ENCODE results near the gene SCAMP2.

The SCAMP2 gene

DNA sequence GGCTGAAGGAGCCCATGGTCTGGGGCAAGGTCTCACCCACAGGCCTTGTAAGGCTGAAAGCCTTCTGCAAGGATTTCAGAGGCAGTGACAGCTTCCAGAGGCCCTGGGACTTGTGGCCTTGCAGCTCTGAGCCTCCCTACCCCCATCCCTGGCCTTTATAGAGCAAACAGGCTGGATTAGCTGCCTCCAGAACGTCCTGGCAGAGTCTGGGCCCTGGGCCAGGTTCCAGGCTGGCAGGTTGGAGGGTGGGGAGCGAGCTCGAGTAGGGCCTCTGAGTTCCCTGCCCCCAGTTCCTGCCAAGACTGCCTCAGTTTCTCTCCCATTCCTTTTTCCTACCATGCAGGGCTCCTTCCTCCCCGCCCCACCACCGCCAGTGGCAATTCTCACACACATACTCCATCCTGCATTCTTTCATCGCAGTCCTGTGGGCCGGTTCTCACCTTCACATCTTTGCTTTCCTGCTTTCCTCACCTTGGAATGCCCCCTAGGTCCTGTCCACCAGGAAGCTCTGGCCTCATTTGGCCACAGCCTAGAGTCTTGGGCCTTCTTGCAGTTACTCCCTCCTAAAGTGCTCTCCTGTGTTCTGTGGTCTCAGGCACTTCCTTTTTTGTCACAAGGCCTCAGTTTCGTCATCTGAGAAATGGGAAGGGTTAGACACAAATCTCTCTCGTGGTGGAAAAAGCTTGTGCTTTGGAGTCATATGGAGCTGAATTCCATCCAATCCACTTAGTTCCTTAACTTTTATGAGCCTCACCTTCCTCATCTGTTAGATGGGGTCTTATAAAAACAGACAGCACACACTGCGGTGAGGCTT lies 57.8 kb downstream of the SCAMP2 start:
- DNase-seq: no peak

DNA sequence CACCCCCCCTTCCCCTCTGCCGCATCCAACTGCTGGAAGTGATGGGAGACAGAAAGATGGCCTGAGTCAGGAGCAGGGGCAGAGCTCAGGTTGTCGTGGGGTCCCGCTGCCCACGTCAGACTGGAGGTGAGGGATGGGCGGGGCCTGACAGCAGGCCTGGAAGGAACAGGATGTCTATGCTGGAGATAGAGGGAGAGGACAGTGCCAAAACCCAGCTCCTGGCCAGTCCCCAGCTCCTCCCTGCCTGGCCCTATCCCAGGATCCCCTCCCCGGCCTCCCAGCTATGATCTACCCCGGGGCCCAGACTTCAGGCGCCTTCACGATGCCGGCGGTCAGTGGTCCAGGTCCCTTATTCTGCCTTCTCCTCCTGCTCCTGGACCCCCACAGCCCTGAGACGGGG lies 60.6 kb downstream of the SCAMP2 start, which contains the start of gene LMAN1L:
LMAN1L (plus strand) TSS at position 303 of the 400 bp plus-strand sequence; CDS start at position 323, 20 bp downstream.
- DNase-seq: no peak

DNA sequence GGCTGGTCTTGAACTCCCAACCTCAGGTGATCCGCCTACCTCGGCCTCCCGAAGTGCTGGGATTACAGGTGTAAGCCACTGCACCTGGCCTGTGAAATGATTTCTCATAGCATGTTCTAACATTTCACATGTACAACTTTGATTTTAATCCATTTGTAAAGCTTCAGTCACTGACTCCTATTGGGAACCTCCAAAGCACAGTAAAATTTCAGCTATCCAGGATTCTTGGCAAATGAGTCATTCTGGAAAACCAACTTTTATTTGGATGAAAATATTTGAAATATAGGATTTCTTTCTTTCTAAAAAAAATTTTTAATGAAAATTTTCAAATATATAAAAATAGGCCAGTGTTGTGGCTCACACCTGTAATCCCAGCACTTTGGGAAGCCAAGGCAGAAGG lies 63.2 kb downstream of the SCAMP2 start:
- no peak for DNase-seq

GRCh38 chr15:74809242-74809641 lies 63.9 kb downstream of the SCAMP2 start:
- no peak for DNase-seq

DNA sequence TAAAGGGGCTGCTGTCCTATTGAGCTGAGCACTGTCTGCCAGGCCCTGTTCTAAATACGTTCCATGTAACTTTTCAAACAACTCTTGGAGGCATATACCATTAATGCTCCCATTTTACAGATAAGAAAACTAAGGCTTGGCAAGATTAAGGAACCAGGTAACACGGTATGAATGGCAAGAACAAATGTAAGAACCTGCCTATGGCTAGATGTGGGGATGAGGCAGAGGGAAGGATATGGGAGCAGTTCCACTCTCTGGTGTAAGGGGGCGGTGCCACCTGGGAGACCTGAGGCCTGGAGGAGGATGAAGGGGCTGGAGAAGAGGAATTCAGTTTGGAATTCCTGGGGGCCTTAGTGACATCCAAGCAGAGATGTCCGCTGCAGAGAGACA lies 64.3 kb downstream of the SCAMP2 start:
- no peak for DNase-seq

DNA sequence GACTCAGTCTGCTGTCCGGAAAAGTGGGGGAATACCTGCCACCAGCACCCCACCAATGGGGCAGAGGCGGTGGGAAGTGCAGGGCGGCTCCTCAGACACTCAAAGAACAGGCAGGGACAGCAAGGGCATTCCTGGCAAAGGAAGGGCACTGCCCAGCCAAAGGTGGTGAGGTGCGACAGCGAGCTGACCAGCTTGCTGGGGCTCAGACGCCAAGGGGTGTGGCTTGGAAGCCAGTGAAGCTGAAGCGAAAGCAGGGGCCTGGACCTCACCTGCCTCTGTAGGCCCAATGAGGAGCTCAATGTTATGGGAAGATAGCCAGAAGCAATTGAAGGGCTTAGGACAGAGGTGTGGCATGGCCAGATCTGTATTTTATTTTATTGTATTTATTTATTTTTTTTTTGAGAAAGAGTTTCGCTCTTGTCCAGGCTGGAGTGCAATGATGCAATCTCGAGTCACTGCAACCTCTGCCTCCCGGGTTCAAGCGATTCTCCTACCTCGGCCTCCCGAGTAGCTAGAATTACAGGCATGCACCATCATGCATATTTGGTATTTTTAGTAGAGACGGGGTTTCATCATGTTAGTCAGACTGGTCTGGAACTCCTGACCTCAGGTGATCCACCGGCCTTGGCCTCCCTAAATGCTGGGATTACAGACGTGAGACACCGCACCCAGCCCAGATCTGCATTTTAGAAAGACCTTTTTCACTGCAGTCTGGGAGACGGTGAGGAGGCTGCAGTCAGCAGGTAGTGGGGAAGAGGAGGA lies 64.9 kb downstream of the SCAMP2 start:
- DNase-seq: no peak

GRCh38 chr15:74807282-74807681 lies 65.9 kb downstream of the SCAMP2 start:
- no peak for DNase-seq

GRCh38 chr15:74804935-74805334 lies 68.2 kb downstream of the SCAMP2 start:
- DNase-seq: no peak

DNA sequence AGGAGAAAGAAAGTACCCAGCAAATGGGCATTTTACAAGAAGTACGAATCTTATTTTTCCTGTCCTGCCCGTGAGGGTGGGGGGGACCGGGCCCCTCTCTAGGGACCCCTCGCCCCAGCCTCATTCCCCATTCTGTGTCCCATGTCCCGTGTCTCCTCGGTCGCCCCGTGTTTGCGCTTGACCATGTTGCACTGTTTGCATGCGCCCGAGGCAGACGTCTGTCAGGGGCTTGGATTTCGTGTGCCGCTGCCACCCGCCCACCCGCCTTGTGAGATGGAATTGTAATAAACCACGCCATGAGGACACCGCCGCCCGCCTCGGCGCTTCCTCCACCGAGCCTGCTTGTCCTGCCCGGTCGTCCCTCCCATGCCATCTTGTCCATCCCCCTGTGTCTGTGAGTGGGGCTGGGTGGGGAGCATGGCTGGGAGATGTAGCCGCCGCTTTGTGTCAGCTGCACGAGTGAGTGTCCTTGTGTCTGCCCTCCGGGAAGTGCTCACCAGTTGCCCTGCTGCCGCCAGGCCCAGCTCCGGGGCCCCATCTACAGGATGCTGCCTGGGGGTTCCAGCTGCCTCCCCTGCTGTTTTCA lies 70.2 kb downstream of the SCAMP2 start:
- no peak for DNase-seq

DNA sequence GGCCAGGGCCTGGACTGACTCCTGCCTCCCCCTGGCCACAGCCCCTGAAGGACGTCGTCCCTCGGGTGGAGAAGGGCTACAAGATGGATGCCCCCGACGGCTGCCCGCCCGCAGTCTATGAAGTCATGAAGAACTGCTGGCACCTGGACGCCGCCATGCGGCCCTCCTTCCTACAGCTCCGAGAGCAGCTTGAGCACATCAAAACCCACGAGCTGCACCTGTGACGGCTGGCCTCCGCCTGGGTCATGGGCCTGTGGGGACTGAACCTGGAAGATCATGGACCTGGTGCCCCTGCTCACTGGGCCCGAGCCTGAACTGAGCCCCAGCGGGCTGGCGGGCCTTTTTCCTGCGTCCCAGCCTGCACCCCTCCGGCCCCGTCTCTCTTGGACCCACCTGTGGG lies 70.9 kb downstream of the SCAMP2 start:
- DNase-seq: no peak

GRCh38 chr15:74801311-74801997 lies 71.7 kb downstream of the SCAMP2 start:
- no peak for DNase-seq

GRCh38 chr15:74800559-74801094 lies 72.5 kb downstream of the SCAMP2 start:
- DNase-seq: no peak

DNA sequence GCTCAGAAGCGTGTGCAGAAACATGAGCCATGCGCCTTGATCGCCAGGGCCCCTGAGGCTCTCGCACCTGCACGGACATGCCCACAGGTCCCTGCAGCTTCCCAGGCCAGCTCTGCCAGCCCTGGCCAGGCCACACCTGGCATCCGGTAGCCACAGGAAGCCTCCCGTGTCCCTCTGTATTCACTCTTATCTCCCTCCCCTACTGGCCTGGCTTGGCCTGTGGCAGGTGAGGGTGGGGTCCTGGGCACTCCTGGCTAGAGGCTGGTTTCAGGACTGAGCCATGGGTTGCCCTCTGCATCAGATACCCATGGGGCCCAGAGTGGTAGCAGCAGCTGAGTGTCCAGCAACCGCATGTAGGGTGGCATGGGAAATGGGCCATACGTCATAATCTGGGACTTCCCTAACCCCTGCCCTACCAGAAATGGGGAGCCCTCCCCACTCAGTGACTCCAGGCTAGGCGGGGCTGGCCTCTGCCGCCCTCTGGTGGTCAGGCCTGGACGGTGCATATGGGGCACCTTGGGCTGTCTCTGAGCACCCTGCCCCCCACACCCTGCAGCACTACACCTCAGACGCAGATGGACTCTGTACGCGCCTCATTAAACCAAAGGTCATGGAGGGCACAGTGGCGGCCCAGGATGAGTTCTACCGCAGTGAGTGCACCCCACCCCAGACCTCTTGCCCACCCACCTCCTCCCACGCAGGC lies 73.2 kb downstream of the SCAMP2 start:
- DNase-seq: peak; percentile 44

GRCh38 chr15:74799255-74799855 lies 73.8 kb downstream of the SCAMP2 start:
- DNase-seq: no peak

DNA sequence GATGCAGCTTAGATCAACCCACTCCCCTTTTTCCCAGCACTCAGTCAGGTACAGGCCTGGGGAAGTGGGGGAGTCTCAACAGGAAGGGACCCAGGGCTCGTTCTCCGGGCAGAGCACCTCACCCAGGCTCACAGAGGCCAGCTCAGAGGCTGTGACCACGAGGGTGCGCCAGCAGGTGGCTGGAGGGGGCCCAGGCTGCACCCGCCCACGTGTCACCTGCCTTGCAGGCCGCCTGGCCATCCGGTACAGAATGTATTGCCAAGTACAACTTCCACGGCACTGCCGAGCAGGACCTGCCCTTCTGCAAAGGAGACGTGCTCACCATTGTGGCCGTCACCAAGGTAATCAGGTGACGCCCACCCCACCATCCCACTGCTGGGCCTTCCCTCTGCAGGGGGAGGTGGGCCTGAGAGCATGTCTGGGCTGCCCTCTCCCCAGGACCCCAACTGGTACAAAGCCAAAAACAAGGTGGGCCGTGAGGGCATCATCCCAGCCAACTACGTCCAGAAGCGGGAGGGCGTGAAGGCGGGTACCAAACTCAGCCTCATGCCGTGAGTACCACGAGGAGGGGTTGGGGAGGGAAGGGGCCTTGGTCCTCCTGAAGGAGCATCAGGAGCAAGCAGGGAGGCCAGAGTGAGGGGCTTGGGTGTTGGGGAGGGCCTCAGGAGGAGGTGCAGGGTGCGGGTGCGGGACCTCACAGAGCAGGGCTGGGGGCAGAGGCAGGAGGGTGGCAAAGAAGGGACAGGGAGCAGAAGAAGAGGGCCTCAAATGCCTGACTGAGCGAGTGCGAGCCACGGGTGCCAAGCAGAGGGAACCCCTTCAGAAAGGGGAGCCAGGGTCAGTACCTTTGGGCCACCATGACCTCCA lies 74.5 kb downstream of the SCAMP2 start:
- no peak for DNase-seq

- no peak for DNase-seq
These were observed 77.1 kb downstream of the SCAMP2 start for GRCh38 chr15:74795966-74796625.

GRCh38 chr15:74794970-74795349 lies 78.2 kb downstream of the SCAMP2 start:
- DNase-seq: no peak

DNA sequence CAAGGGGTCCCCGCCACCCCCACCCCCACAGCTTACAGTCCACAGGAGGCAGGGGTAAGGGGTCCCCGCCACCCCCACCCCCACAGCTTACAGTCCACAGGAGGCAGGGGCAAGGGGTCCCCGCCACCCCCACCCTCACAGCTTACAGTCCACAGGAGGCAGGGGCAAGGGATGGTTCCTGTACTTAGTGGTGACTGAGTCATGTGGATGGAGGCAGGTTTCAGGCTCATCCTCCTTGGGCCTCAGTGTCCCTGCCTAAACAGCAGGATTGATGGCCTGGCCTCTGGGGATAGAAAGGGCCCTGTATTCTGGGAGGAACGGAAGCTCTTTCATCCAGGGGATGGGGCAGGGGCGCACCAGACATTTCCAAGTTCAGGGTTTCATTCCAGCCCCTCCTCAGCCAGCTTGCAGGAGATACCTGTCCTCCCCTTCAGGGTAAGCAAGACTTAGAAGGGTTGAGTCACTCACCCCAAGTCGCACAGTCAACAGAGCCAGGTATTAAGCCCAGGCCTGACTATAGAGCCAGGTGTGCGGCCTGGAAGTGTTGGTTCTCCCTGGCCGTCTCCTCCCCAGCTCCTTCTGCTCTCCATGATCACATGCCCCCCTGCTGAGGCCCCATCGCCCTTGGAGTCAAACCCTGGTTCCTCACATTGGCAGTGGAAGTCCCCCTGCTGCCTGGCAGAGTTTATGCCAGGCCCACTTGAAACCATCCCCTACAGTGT lies 78.8 kb downstream of the SCAMP2 start:
- DNase-seq: no peak
